Activated naive CD4-positive, alpha-beta T cell treated with anti-CD3 and anti-CD28 coated beads, Interleukin-2, amount 10 ng/mL, durations not matched to agents 7 days and 5 days (primary cell): ENCODE data around the gene NKX6-1.

Experiments used
- CTCF ChIA-PET: fragments of 350-600 bp; sonication (Branson Sonifier 250); formaldehyde crosslinking; loops from one replicate; lab custom pipeline; 2021; ENCODE audit warnings: antibody characterized with exemption; lab: Charles Lee
- DNase-seq: peaks from one replicate; pipeline ENCODE4 v3.0.0-alpha.2; 2020
- H3K27ac Mint-ChIP-seq: one replicate; pipeline ENCODE4 v1.8.0; 2021; ENCODE audit warnings: mild to moderate bottlenecking, moderate library complexity, mixed read lengths
- H3K27me3 Mint-ChIP-seq: one replicate; pipeline ENCODE4 v1.8.0; 2021; ENCODE audit warnings: mild to moderate bottlenecking, mixed read lengths
- H3K36me3 Mint-ChIP-seq: one replicate; pipeline ENCODE4 v1.8.0; 2021; ENCODE audit warnings: mixed read lengths
- H3K4me1 Mint-ChIP-seq: one replicate; pipeline ENCODE4 v1.8.0; 2021; ENCODE audit warnings: mixed read lengths
- H3K4me3 Mint-ChIP-seq: one replicate; pipeline ENCODE4 v1.8.0; 2021; ENCODE audit warnings: mild to moderate bottlenecking, moderate library complexity, mixed read lengths
- H3K9me3 Mint-ChIP-seq: one replicate; pipeline ENCODE4 v1.8.0; 2021; ENCODE audit warnings: mixed read lengths

NKX6-1 gene

GRCh38 chr4:84498935-84499623 is at the start of gene NKX6-1:
TSS of gene NKX6-1 (minus strand) at chr4:84499292. CDS start at chr4:84498228, 1,064 bp downstream.
- DNase-seq, result no peak
- CTCF ChIA-PET, result interaction anchor here (0.7 kb wide), 1 partner anchor 17 kb away, joined by 4 read pairs; no protein-coding TSS in a partner anchor

GRCh38 chr4:84547211-84547610 is 48.1 kb upstream of the NKX6-1 start:
- DNase-seq, result no peak
- Mint-ChIP-seq H3K4me1 (no peaks in the 10 kb centered on the region), H3K36me3 (no peaks in the 10 kb centered on the region), H3K27ac (no peak overlapping the region), H3K4me3 (no peak overlapping the region), H3K9me3 (no peaks in the 10 kb centered on the region), H3K27me3 (no peaks in the 10 kb centered on the region)
- CTCF ChIA-PET, result no interaction called here

More at GRCh38 chr4:84498935-84499623, at the start of gene NKX6-1:
- H3K9me3 Mint-ChIP-seq, result no peaks in the 10 kb centered on the region
- H3K27ac Mint-ChIP-seq, result peak within 1 kb of the TSS; percentile 79
- H3K4me3 Mint-ChIP-seq, result peak within 1 kb of the TSS; percentile 52
- peaks cover 13% of the 10 kb centered on the region for H3K36me3 Mint-ChIP-seq
- H3K4me1 Mint-ChIP-seq, result peaks cover 12% of the 10 kb centered on the region
- H3K27me3 Mint-ChIP-seq, result peaks cover 94% of the 10 kb centered on the region

- Mint-ChIP-seq H3K36me3 (no peaks in the 10 kb centered on the region), H3K4me3 (no peak overlapping the region), H3K4me1 (no peaks in the 10 kb centered on the region), H3K27me3 (no peaks in the 10 kb centered on the region), H3K9me3 (no peaks in the 10 kb centered on the region), H3K27ac (no peak overlapping the region)
- CTCF ChIA-PET, result no interaction called here
- DNase-seq, result no peak
Measured at GRCh38 chr4:84545093-84545492, 46.0 kb upstream of the NKX6-1 start.

- peaks cover 4% of the 10 kb centered on the region for H3K27me3 Mint-ChIP-seq
- no peak overlapping the region for H3K27ac Mint-ChIP-seq
- no peak overlapping the region for H3K4me3 Mint-ChIP-seq
- no peaks in the 10 kb centered on the region for H3K9me3 Mint-ChIP-seq
- CTCF ChIA-PET, result no interaction called here
- H3K36me3 Mint-ChIP-seq, result no peaks in the 10 kb centered on the region
- no peaks in the 10 kb centered on the region for H3K4me1 Mint-ChIP-seq
- DNase-seq, result no peak
Measured at GRCh38 chr4:84535901-84536300, 36.8 kb upstream of the NKX6-1 start.

- H3K36me3 Mint-ChIP-seq, result no peaks in the 10 kb centered on the region
- no peak for DNase-seq
- no peaks in the 10 kb centered on the region for H3K4me1 Mint-ChIP-seq
- no peak overlapping the region for H3K4me3 Mint-ChIP-seq
- CTCF ChIA-PET, result interaction anchor here (1.0 kb wide), 1 partner anchor 10 kb away, joined by 3 read pairs; no protein-coding TSS in a partner anchor
- peaks cover 4% of the 10 kb centered on the region for H3K27me3 Mint-ChIP-seq
- no peaks in the 10 kb centered on the region for H3K9me3 Mint-ChIP-seq
- H3K27ac Mint-ChIP-seq, result no peak overlapping the region
Measured at GRCh38 chr4:84531689-84532088, 32.6 kb upstream of the NKX6-1 start.

GRCh38 chr4:84530871-84531270 is 31.8 kb upstream of the NKX6-1 start:
- H3K27ac Mint-ChIP-seq, result no peak overlapping the region
- H3K27me3 Mint-ChIP-seq, result peaks cover 4% of the 10 kb centered on the region
- H3K9me3 Mint-ChIP-seq, result no peaks in the 10 kb centered on the region
- no peak overlapping the region for H3K4me3 Mint-ChIP-seq
- no peaks in the 10 kb centered on the region for H3K4me1 Mint-ChIP-seq
- H3K36me3 Mint-ChIP-seq, result no peaks in the 10 kb centered on the region
- CTCF ChIA-PET, result interaction anchor here (1.0 kb wide), 1 partner anchor 9 kb away, joined by 3 read pairs; no protein-coding TSS in a partner anchor
- no peak for DNase-seq

- DNase-seq, result no peak
- Mint-ChIP-seq H3K4me3 (no peak overlapping the region), H3K4me1 (no peaks in the 10 kb centered on the region), H3K36me3 (no peaks in the 10 kb centered on the region), H3K27ac (no peak overlapping the region), H3K27me3 (peaks cover 8% of the 10 kb centered on the region), H3K9me3 (no peaks in the 10 kb centered on the region)
- CTCF ChIA-PET, result interaction anchor here (1.0 to 1.6 kb wide), 2 partner anchors 9 to 13 kb away, joined by 3 to 5 read pairs; no protein-coding TSS in a partner anchor
Measured at GRCh38 chr4:84530454-84530853, 31.4 kb upstream of the NKX6-1 start.

- H3K4me1 Mint-ChIP-seq, result no peaks in the 10 kb centered on the region
- no peak for DNase-seq
- no peak overlapping the region for H3K4me3 Mint-ChIP-seq
Measured at GRCh38 chr4:84529169-84529751, 30.2 kb upstream of the NKX6-1 start.

GRCh38 chr4:84527391-84527790 is 28.3 kb upstream of the NKX6-1 start:
- no peaks in the 10 kb centered on the region for H3K9me3 Mint-ChIP-seq
- no peak overlapping the region for H3K4me3 Mint-ChIP-seq
- H3K27me3 Mint-ChIP-seq, result peaks cover 9% of the 10 kb centered on the region
- no peak overlapping the region for H3K27ac Mint-ChIP-seq
- CTCF ChIA-PET, result interaction anchor here (1.2 kb wide), 1 partner anchor 443 kb away, joined by 3 read pairs; no protein-coding TSS in a partner anchor
- no peaks in the 10 kb centered on the region for H3K36me3 Mint-ChIP-seq
- H3K4me1 Mint-ChIP-seq, result no peaks in the 10 kb centered on the region
- no peak for DNase-seq

More at GRCh38 chr4:84529169-84529751, 30.2 kb upstream of the NKX6-1 start:
- H3K36me3 Mint-ChIP-seq, result no peaks in the 10 kb centered on the region
- peaks cover 9% of the 10 kb centered on the region for H3K27me3 Mint-ChIP-seq
- H3K27ac Mint-ChIP-seq, result no peak overlapping the region
- CTCF ChIA-PET, result interaction anchor here (1.5 to 1.7 kb wide), 3 partner anchors 12 to 885 kb away, joined by 3 to 5 read pairs (median 5); no protein-coding TSS in a partner anchor
- H3K9me3 Mint-ChIP-seq, result no peaks in the 10 kb centered on the region

GRCh38 chr4:84515075-84515474 is 16.0 kb upstream of the NKX6-1 start:
- no peaks in the 10 kb centered on the region for H3K9me3 Mint-ChIP-seq
- no peak overlapping the region for H3K27ac Mint-ChIP-seq
- H3K4me1 Mint-ChIP-seq, result no peaks in the 10 kb centered on the region
- H3K4me3 Mint-ChIP-seq, result no peak overlapping the region
- peaks cover 13% of the 10 kb centered on the region for H3K27me3 Mint-ChIP-seq
- no peaks in the 10 kb centered on the region for H3K36me3 Mint-ChIP-seq
- CTCF ChIA-PET, result no interaction called here
- DNase-seq, result no peak

- CTCF ChIA-PET, result no interaction called here
- Mint-ChIP-seq H3K4me3 (no peak overlapping the region), H3K36me3 (no peaks in the 10 kb centered on the region), H3K9me3 (no peaks in the 10 kb centered on the region), H3K4me1 (no peaks in the 10 kb centered on the region), H3K27ac (no peak overlapping the region), H3K27me3 (peaks cover 18% of the 10 kb centered on the region)
- DNase-seq, result no peak
Measured at GRCh38 chr4:84512277-84512676, 13.2 kb upstream of the NKX6-1 start.

GRCh38 chr4:84511703-84512102 is 12.6 kb upstream of the NKX6-1 start:
- Mint-ChIP-seq H3K4me3 (no peak overlapping the region), H3K27me3 (peaks cover 18% of the 10 kb centered on the region), H3K27ac (no peak overlapping the region), H3K4me1 (no peaks in the 10 kb centered on the region), H3K9me3 (no peaks in the 10 kb centered on the region), H3K36me3 (no peaks in the 10 kb centered on the region)
- CTCF ChIA-PET, result no interaction called here
- no peak for DNase-seq

- Mint-ChIP-seq H3K4me3 (no peak overlapping the region), H3K27me3 (peaks cover 23% of the 10 kb centered on the region), H3K4me1 (no peaks in the 10 kb centered on the region), H3K27ac (no peak overlapping the region), H3K9me3 (no peaks in the 10 kb centered on the region), H3K36me3 (peaks cover 2% of the 10 kb centered on the region)
- no peak for DNase-seq
- CTCF ChIA-PET, result no interaction called here
Measured at GRCh38 chr4:84507941-84508340, 8.8 kb upstream of the NKX6-1 start.

GRCh38 chr4:84504821-84505220 is 5.7 kb upstream of the NKX6-1 start:
- peaks cover 6% of the 10 kb centered on the region for H3K36me3 Mint-ChIP-seq
- CTCF ChIA-PET, result no interaction called here
- peaks cover 45% of the 10 kb centered on the region for H3K27me3 Mint-ChIP-seq
- no peaks in the 10 kb centered on the region for H3K9me3 Mint-ChIP-seq
- DNase-seq, result no peak
- no peak overlapping the region for H3K4me3 Mint-ChIP-seq
- no peaks in the 10 kb centered on the region for H3K4me1 Mint-ChIP-seq
- no peak overlapping the region for H3K27ac Mint-ChIP-seq
